ENCODE data around the gene SFMBT1. TPM values are rescaled to one million over a fixed set of nuclear protein-coding genes. Genes with fewer than 3 reads are reported as not detected.

SFMBT1 gene
- total RNA-seq, 2 experiments from 2014 or later = 12.9 to 18.1 TPM

DNA sequence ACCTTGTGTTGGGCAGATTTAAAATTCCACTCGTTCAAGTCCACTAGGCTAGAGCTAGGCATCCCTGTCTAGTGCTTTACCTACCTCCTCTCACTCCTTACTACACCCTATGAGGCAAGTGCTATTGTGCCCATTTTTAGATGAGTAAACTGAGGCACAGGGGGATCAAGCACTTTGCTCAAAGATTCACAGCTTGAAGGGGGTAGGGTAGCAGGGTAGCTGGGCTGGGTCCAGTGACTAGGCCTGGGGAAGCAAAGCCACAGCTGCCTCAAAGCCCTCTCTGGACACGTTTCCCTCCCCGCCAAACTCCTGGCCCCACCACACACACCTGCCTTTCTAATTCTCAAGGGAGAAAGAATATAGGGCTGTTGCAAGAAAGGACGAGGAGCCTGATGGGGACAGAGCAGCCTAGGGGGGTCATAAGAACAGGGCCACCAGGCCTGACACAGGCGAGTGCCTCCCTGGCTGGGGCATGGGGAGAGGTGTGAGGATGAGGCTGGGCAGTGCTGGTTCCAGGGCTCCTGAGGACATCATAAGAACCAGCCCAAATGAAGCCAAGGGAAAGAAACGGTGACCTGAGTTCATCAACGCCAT, 34.8 kb upstream of the SFMBT1 start:
- Histone ChIP-seq H3K4me1 (ENCODE audit: insufficient read depth, low read length, poor library complexity, severe bottlenecking) (no peaks in the 10 kb centered on the region), H3K4me3 (ENCODE audit: low read depth, low read length, poor library complexity, severe bottlenecking) (no peak overlapping the region), H4K20me1 (ENCODE audit: insufficient read depth, low read length) (no peaks in the 10 kb centered on the region), H3K79me2 (ENCODE audit: insufficient read depth, low read depth, low read length) (no peaks in the 10 kb centered on the region), H3K4me2 (ENCODE audit: low read length) (no peak overlapping the region), H3K9me2 (ENCODE audit: insufficient read depth, low read length) (no peaks in the 10 kb centered on the region), H3K27ac (ENCODE audit: low read depth, low read length, poor library complexity, severe bottlenecking) (no peak overlapping the region), H2AFZ (ENCODE audit: low read length) (no peak overlapping the region), H3K9me3 (ENCODE audit: low read length) (no peaks in the 10 kb centered on the region), H3K36me3 (ENCODE audit: insufficient read depth, low read length) (no peaks in the 10 kb centered on the region)
- ChIA-PET POLR2A (interaction anchor here (0.5 kb wide), 1 partner anchor 35 kb away, joined by 4 read pairs; the partner anchor contains the start of gene SFMBT1), CTCF (ENCODE audit: unreplicated experiment) (no interaction called here)
- intact Hi-C loops (cut with micrococcal nuclease; ENCODE audit: unreplicated experiment) = no loop called here
- no peak for TF ChIP-seq EZH2phosphoT487 (IDR thresholded peaks at IDR 0.05; ENCODE audit: borderline replicate concordance, low read depth, low read length)
- TF ChIP-seq, protein P1, sequence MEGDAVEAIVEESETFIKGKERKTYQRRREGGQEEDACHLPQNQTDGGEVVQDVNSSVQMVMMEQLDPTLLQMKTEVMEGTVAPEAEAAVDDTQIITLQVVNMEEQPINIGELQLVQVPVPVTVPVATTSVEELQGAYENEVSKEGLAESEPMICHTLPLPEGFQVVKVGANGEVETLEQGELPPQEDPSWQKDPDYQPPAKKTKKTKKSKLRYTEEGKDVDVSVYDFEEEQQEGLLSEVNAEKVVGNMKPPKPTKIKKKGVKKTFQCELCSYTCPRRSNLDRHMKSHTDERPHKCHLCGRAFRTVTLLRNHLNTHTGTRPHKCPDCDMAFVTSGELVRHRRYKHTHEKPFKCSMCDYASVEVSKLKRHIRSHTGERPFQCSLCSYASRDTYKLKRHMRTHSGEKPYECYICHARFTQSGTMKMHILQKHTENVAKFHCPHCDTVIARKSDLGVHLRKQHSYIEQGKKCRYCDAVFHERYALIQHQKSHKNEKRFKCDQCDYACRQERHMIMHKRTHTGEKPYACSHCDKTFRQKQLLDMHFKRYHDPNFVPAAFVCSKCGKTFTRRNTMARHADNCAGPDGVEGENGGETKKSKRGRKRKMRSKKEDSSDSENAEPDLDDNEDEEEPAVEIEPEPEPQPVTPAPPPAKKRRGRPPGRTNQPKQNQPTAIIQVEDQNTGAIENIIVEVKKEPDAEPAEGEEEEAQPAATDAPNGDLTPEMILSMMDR (conservative IDR thresholded peaks at IDR 0.05; ENCODE audit: low read length) = no peak
- DNase-seq (ENCODE audit: low spot score) = no peak
- no TSS peak for BruUV-seq (replicated peaks)

DNA sequence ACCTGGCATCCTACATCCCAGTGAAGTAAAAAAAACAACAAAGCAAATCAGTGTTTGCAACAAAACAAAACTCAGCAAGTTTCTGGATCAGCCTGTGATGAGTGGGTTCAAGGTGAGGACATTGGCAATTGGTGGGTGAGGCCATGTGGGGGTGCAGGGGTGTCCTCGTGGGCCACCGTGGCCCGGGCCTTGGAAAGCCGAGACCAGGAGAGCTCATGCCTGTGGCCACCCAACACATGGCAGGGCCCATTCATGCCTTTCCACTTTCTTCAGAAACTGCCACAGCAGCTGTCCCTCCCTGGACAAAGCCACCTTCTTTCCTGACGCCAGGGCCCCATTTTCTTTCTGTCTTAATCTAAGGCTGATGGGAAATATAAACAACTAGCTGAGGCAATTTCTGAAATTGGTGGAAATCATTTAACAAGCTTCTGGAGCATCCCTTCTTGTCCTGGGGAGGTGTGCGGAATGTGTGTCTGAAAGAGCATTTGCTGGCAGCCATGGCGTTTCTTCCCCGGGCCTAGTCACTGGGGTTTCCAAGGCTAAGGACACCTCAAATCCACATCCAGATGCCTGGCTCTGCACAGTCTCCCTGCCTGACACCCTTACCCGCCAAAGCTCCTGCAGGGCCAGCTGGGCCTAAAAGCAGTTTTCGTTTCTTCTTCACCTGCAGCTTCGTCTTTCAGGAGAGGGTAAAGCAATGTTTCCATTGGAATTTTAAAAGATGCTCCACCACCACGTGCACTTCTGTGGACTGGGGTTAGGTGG, 34.1 kb upstream of the SFMBT1 start:
- Histone ChIP-seq H3K4me1 (ENCODE audit: insufficient read depth, low read length, poor library complexity, severe bottlenecking) (no peaks in the 10 kb centered on the region), H3K4me3 (ENCODE audit: low read depth, low read length, poor library complexity, severe bottlenecking) (no peak overlapping the region), H3K79me2 (ENCODE audit: insufficient read depth, low read depth, low read length) (no peaks in the 10 kb centered on the region), H3K9me3 (ENCODE audit: low read length) (no peaks in the 10 kb centered on the region), H4K20me1 (ENCODE audit: insufficient read depth, low read length) (no peaks in the 10 kb centered on the region), H3K9me2 (ENCODE audit: insufficient read depth, low read length) (no peaks in the 10 kb centered on the region), H3K36me3 (ENCODE audit: insufficient read depth, low read length) (no peaks in the 10 kb centered on the region), H3K27ac (ENCODE audit: low read depth, low read length, poor library complexity, severe bottlenecking) (no peak overlapping the region), H3K4me2 (ENCODE audit: low read length) (no peak overlapping the region), H2AFZ (ENCODE audit: low read length) (no peak overlapping the region)
- intact Hi-C loops (cut with micrococcal nuclease; ENCODE audit: unreplicated experiment) = no loop called here
- POLR2A ChIA-PET = no interaction called here
- TF ChIP-seq, protein P1 (conservative IDR thresholded peaks at IDR 0.05; ENCODE audit: low read length) = no peak
- no peak for TF ChIP-seq EZH2phosphoT487 (IDR thresholded peaks at IDR 0.05; ENCODE audit: borderline replicate concordance, low read depth, low read length)
- CTCF ChIA-PET (ENCODE audit: unreplicated experiment) = no interaction called here
- no TSS peak for BruUV-seq (replicated peaks)
- no peak for DNase-seq (ENCODE audit: low spot score)

DNA sequence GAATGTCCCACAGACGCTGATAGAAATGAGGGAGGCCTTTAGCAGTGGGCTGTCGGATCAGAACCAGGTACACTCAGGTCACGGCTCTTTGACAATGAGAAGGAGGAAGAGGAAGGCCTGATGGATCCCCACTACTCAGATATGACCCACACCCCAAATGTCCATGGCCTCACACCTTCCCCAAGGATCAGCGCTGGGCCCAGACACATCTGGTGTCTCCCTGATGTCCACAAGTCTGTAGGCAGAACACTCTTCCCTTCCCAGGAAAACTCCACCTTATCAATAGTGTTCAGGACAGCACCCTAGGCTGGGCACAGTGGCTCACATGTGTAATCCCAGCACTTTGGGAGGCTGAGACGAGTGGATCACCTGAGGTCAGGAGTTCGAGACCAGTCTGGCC, 33.3 kb upstream of the SFMBT1 start:
- no TSS peak for BruUV-seq (replicated peaks)
- H3K4me1 ChIP-seq (ENCODE audit: insufficient read depth, low read length, poor library complexity, severe bottlenecking) = no peaks in the 10 kb centered on the region
- no peaks in the 10 kb centered on the region for H3K9me2 ChIP-seq (ENCODE audit: insufficient read depth, low read length)
- H4K20me1 ChIP-seq (ENCODE audit: insufficient read depth, low read length) = no peaks in the 10 kb centered on the region
- no peak for DNase-seq (ENCODE audit: low spot score)
- no peak overlapping the region for H3K4me3 ChIP-seq (ENCODE audit: low read depth, low read length, poor library complexity, severe bottlenecking)
- intact Hi-C loops (cut with micrococcal nuclease; ENCODE audit: unreplicated experiment) = no loop called here
- no peaks in the 10 kb centered on the region for H3K79me2 ChIP-seq (ENCODE audit: insufficient read depth, low read depth, low read length)
- CTCF ChIA-PET (ENCODE audit: unreplicated experiment) = no interaction called here
- H3K9me3 ChIP-seq (ENCODE audit: low read length) = no peaks in the 10 kb centered on the region
- POLR2A ChIA-PET = no interaction called here
- no peak overlapping the region for H2AFZ ChIP-seq (ENCODE audit: low read length)
- H3K27ac ChIP-seq (ENCODE audit: low read depth, low read length, poor library complexity, severe bottlenecking) = no peak overlapping the region
- TF ChIP-seq, protein P1 (conservative IDR thresholded peaks at IDR 0.05; ENCODE audit: low read length) = no peak
- TF ChIP-seq EZH2phosphoT487 (IDR thresholded peaks at IDR 0.05; ENCODE audit: borderline replicate concordance, low read depth, low read length) = no peak
- H3K4me2 ChIP-seq (ENCODE audit: low read length) = no peak overlapping the region
- no peaks in the 10 kb centered on the region for H3K36me3 ChIP-seq (ENCODE audit: insufficient read depth, low read length)

Measured in OCI-LY7 (cell line).